Thyroid gland (tissue), 4 donors: ENCODE results near the gene SDC4.

ENCODE experiments used
- POLR2A ChIP-seq, 2 donors: fragments of 450-650 bp; IDR thresholded peaks; one replicate each; pipeline ENCODE4 v1.6.1; 2017; ENCODE audit warnings: antibody characterized with exemption in 2 of 2, mild to moderate bottlenecking in 2 of 2, moderate library complexity in 1 of 2
- TF ChIP-seq, protein P1 (sequence below), 6 experiments: fragments of 200-600 bp in 3 of 6; fragments of 450-650 bp in 3 of 6; sonication (generic) in 3 of 6; IDR thresholded peaks; one replicate each; pipeline ENCODE4 v1.5.1; 2016 to 2019; ENCODE audit warnings: antibody characterized with exemption in 6 of 6, mild to moderate bottlenecking in 2 of 6, inconsistent platforms in 1 of 6, moderate library complexity in 1 of 6

DNA sequence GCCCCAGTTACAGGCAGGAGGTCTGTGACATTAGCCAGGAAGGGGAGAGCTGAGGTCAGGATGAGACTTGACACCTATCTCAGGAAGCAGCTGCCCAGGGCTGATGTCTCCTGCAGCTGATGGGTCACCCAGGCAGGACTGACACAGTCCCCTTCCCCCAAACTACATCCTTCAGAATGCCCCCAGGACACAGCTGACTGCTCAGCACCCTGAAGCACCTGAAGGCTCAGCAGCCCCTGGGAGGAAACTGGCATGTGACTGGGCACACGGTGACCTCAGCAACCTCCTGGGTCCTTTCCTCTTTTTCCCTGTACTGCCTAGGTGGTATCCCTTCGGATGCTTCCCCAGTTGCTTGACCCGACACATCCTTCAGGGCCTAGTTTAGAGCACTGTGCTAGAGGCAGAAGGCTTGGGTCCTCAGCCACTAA is 1.9 kb downstream of the SDC4 start:
- TF ChIP-seq, protein P1, sequence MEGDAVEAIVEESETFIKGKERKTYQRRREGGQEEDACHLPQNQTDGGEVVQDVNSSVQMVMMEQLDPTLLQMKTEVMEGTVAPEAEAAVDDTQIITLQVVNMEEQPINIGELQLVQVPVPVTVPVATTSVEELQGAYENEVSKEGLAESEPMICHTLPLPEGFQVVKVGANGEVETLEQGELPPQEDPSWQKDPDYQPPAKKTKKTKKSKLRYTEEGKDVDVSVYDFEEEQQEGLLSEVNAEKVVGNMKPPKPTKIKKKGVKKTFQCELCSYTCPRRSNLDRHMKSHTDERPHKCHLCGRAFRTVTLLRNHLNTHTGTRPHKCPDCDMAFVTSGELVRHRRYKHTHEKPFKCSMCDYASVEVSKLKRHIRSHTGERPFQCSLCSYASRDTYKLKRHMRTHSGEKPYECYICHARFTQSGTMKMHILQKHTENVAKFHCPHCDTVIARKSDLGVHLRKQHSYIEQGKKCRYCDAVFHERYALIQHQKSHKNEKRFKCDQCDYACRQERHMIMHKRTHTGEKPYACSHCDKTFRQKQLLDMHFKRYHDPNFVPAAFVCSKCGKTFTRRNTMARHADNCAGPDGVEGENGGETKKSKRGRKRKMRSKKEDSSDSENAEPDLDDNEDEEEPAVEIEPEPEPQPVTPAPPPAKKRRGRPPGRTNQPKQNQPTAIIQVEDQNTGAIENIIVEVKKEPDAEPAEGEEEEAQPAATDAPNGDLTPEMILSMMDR (IDR thresholded peaks at IDR 0.05) = no peak
- TF ChIP-seq POLR2A (IDR thresholded peaks at IDR 0.05) = no peak
